ENCODE results near the gene RAB18. TPM values are rescaled to one million over a fixed set of nuclear protein-coding genes. Genes with fewer than 3 reads are reported as not detected.

Gene RAB18
- total and polyA plus RNA-seq, 9 of the 15 experiments (the other 6 are each of a cell fraction or from before 2014, with no cell fraction given), result 10.5 to 46.3 (median 32.5) TPM

GRCh38 chr10:27504007-27504807 is at the start of gene RAB18 (continued):
- TF ChIP-seq PATZ1 (CRISPR knock-in tag; IDR thresholded peaks at IDR 0.05; ENCODE audit: borderline replicate concordance) (no peak), MTF1 (CRISPR knock-in tag; IDR thresholded peaks at IDR 0.05; ENCODE audit: borderline replicate concordance) (no peak), ZHX1 (conservative IDR thresholded peaks at IDR 0.05; ENCODE audit: low read length) (0 out of 2 replicates have a peak, but pooled peaks have one; percentile 56), RB1 (IDR thresholded peaks at IDR 0.05; ENCODE audit: low read depth) (peak; percentile 94), ARID3A (IDR thresholded peaks at IDR 0.05; ENCODE audit: borderline replicate concordance, low read depth, low read length) (no peak), MBD2 (IDR thresholded peaks at IDR 0.05; ENCODE audit: borderline replicate concordance, low read depth) (peak; percentile 57; the same call in 1 of the 2 replicates), ZBTB5 (IDR thresholded peaks at IDR 0.05) (no peak), SIN3B (IDR thresholded peaks at IDR 0.05; ENCODE audit: low read depth) (peak; percentile 76; the same call in 1 of the 2 replicates), ZNF695 (CRISPR knock-in tag; IDR thresholded peaks at IDR 0.05) (no peak), TGIF2 (CRISPR knock-in tag; IDR thresholded peaks at IDR 0.05) (peak; percentile 82; the same call in 1 of the 2 replicates), MTA3 (IDR thresholded peaks at IDR 0.05; ENCODE audit: borderline replicate concordance) (peak; percentile 68; the same call in 1 of the 2 replicates), PHF21A (IDR thresholded peaks at IDR 0.05; ENCODE audit: borderline replicate concordance, low read depth) (no peak)
- TF ChIP-seq, protein P1, sequence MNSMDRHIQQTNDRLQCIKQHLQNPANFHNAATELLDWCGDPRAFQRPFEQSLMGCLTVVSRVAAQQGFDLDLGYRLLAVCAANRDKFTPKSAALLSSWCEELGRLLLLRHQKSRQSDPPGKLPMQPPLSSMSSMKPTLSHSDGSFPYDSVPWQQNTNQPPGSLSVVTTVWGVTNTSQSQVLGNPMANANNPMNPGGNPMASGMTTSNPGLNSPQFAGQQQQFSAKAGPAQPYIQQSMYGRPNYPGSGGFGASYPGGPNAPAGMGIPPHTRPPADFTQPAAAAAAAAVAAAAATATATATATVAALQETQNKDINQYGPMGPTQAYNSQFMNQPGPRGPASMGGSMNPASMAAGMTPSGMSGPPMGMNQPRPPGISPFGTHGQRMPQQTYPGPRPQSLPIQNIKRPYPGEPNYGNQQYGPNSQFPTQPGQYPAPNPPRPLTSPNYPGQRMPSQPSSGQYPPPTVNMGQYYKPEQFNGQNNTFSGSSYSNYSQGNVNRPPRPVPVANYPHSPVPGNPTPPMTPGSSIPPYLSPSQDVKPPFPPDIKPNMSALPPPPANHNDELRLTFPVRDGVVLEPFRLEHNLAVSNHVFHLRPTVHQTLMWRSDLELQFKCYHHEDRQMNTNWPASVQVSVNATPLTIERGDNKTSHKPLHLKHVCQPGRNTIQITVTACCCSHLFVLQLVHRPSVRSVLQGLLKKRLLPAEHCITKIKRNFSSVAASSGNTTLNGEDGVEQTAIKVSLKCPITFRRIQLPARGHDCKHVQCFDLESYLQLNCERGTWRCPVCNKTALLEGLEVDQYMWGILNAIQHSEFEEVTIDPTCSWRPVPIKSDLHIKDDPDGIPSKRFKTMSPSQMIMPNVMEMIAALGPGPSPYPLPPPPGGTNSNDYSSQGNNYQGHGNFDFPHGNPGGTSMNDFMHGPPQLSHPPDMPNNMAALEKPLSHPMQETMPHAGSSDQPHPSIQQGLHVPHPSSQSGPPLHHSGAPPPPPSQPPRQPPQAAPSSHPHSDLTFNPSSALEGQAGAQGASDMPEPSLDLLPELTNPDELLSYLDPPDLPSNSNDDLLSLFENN (IDR thresholded peaks at IDR 0.05; ENCODE audit: low read depth in 2 of 2, low read length in 2 of 2), result peak in 1 of 2 experiments; percentile 19; a peak in 1 of 4 replicates

Measured in K562 (cell line).